Stimulated activated CD8-positive, alpha-beta memory T cell treated with anti-CD3 and anti-CD28 coated beads, Interleukin-7, amount 100 ng/mL, for 24 hours (primary cell): ENCODE data around the gene TEAD4.
"Not testable (repeated sequence)": the region's sequence is repeated elsewhere in the genome, so short reads cannot be mapped to it uniquely, and the experiment has no call there.

Experiments used
- DNase-seq: peaks from one replicate; pipeline ENCODE4 v3.0.0-alpha.2; 2020; ENCODE audit warnings: low read depth

The TEAD4 gene

GRCh38 chr12:3048540-3048939 lies 89.3 kb downstream of the TEAD4 start:
- DNase-seq = no peak

- DNase-seq = no peak
Observed at GRCh38 chr12:3049176-3049575, 90.0 kb downstream of the TEAD4 start.

- no peak for DNase-seq
Observed at GRCh38 chr12:3049611-3050249, 90.5 kb downstream of the TEAD4 start.

- DNase-seq = no peak
Observed at GRCh38 chr12:3054374-3054773, 95.2 kb downstream of the TEAD4 start.

- DNase-seq = no peak
Observed at GRCh38 chr12:3055026-3055703, 96.0 kb downstream of the TEAD4 start.

- no peak for DNase-seq
Observed at GRCh38 chr12:3055704-3056467, 96.7 kb downstream of the TEAD4 start.

GRCh38 chr12:3061059-3061458 lies 101.9 kb downstream of the TEAD4 start:
- DNase-seq = no peak

- no peak for DNase-seq
Observed at GRCh38 chr12:3061501-3062215, 102.5 kb downstream of the TEAD4 start.

- no peak for DNase-seq
Observed at GRCh38 chr12:3065300-3065699, 106.1 kb downstream of the TEAD4 start.

GRCh38 chr12:3065846-3066245 lies 106.6 kb downstream of the TEAD4 start:
- not testable (repeated sequence) for DNase-seq

- DNase-seq = no peak
Observed at GRCh38 chr12:3069714-3070113, 110.5 kb downstream of the TEAD4 start.

- DNase-seq = no peak
Observed at GRCh38 chr12:3071107-3071506, 111.9 kb downstream of the TEAD4 start.

GRCh38 chr12:3071710-3072109 lies 112.5 kb downstream of the TEAD4 start:
- no peak for DNase-seq

GRCh38 chr12:3073438-3074250 lies 114.4 kb downstream of the TEAD4 start:
- DNase-seq = peak; percentile 69

GRCh38 chr12:3075315-3075714 lies 116.1 kb downstream of the TEAD4 start:
- no peak for DNase-seq

- peak; percentile 37 for DNase-seq
Observed at GRCh38 chr12:3076730-3077571, 117.8 kb downstream of the TEAD4 start, which contains the start of gene TSPAN9. TSPAN9 (plus strand) TSS chr12:3077379; CDS start chr12:3201194, 123,815 bp downstream.

- no peak for DNase-seq
Observed at GRCh38 chr12:3077572-3078081, 118.4 kb downstream of the TEAD4 start.

GRCh38 chr12:3078086-3078820 lies 119.1 kb downstream of the TEAD4 start:
- no peak for DNase-seq

- DNase-seq = no peak
Observed at GRCh38 chr12:3081091-3081490, 121.9 kb downstream of the TEAD4 start.

GRCh38 chr12:3081886-3082285 lies 122.7 kb downstream of the TEAD4 start:
- no peak for DNase-seq
